K562 (cell line): ENCODE results near the gene RNF224. TPM values are rescaled to one million over a fixed set of nuclear protein-coding genes. Genes with fewer than 3 reads are reported as not detected.

Experiments
- BCOR ChIP-seq: fragments of 450-650 bp; IDR thresholded peaks from 2 replicates; pipeline ENCODE4 v1.6.1; 2016
- ELK1 ChIP-seq: sonication (generic); formaldehyde crosslinking; IDR thresholded peaks from 2 replicates; pipeline ENCODE4 v1.8.1; 2022; ENCODE audit warnings: missing genetic modification reagents
- FOXM1 ChIP-seq, 2 experiments: fragments of 450-650 bp in 1 of 2; sonication (generic) in 1 of 2; formaldehyde crosslinking in 1 of 2; IDR thresholded peaks; 2 replicates each; pipeline versions ENCODE4 v1.6.1 to v1.9.0; 2017 to 2022; ENCODE audit warnings: low read depth in 2 of 2, mild to moderate bottlenecking in 2 of 2, missing genetic modification reagents in 1 of 2, moderate library complexity in 1 of 2
- FOXO4 ChIP-seq: fragments of 450-650 bp; formaldehyde crosslinking; IDR thresholded peaks from 2 replicates; pipeline ENCODE4 v1.4.0; 2020; ENCODE audit warnings: mild to moderate bottlenecking, moderate library complexity
- MAFK ChIP-seq: IDR thresholded peaks from 2 replicates; pipeline ENCODE4 v1.6.1; 2011; ENCODE audit warnings: low read length, improper control_type of control experiment
- MCM2 ChIP-seq: fragments of 450-650 bp; IDR thresholded peaks from 2 replicates; pipeline ENCODE4 v1.6.1; 2017; ENCODE audit warnings: low read depth, mild to moderate bottlenecking
- NR2F6 ChIP-seq: fragments of 450-650 bp; formaldehyde crosslinking; IDR thresholded peaks from 2 replicates; pipeline ENCODE4 v1.4.0; 2020; ENCODE audit warnings: mild to moderate bottlenecking
- POLR3A ChIP-seq: IDR thresholded peaks from 2 replicates; pipeline ENCODE4 v1.6.1; 2011; ENCODE audit warnings: borderline replicate concordance, mild to moderate bottlenecking, moderate library complexity; ENCODE audit not compliant: insufficient read length, insufficient read depth; ENCODE audit errors: extremely low read depth
- RBM17 ChIP-seq: fragments of 200-400 bp; formaldehyde crosslinking; IDR thresholded peaks from 2 replicates; pipeline ENCODE4 v1.6.1; 2017; ENCODE audit warnings: low read depth, mild to moderate bottlenecking, low read length, borderline replicate concordance
- RFX1 ChIP-seq: fragments of 450-650 bp; IDR thresholded peaks from 2 replicates; pipeline ENCODE4 v1.6.1; 2016; ENCODE audit warnings: mild to moderate bottlenecking, moderate library complexity
- RUNX1 ChIP-seq: sonication (generic); IDR thresholded peaks from 2 replicates; pipeline ENCODE4 v1.6.1; 2016; ENCODE audit warnings: antibody characterized with exemption, low read depth
- SIX5 ChIP-seq, 2 experiments: IDR thresholded peaks; 2 replicates each; pipeline ENCODE4 v1.6.1; 2011; ENCODE audit warnings: low read length in 2 of 2, borderline replicate concordance in 1 of 2, low read depth in 1 of 2, mild to moderate bottlenecking in 1 of 2, moderate library complexity in 1 of 2; ENCODE audit not compliant: insufficient read depth in 1 of 2
- SRSF3 ChIP-seq: fragments of 200-400 bp; formaldehyde crosslinking; IDR thresholded peaks from 2 replicates; pipeline ENCODE4 v1.6.1; 2016; ENCODE audit warnings: mild to moderate bottlenecking, low read length, moderate library complexity; ENCODE audit not compliant: insufficient read depth
- TCFL5 ChIP-seq: fragments of 250-450 bp; sonication (Bioruptor Pico); conservative IDR thresholded peaks from 2 replicates; pipeline ENCODE4 v1.6.1; 2021; ENCODE audit warnings: mild to moderate bottlenecking, moderate library complexity, matching md5 sums
- TFAM ChIP-seq: fragments of 250-450 bp; sonication (Bioruptor Pico); conservative IDR thresholded peaks from 2 replicates; pipeline ENCODE4 v1.5.0; 2021; ENCODE audit warnings: mild to moderate bottlenecking, moderate library complexity
- TRIM24 ChIP-seq, 2 experiments: fragments of 450-650 bp; IDR thresholded peaks; 2 replicates each; pipeline ENCODE4 v1.6.1; 2016
- TSC22D4 ChIP-seq: fragments of 450-650 bp; IDR thresholded peaks from 2 replicates; pipeline ENCODE4 v1.6.1; 2016; ENCODE audit warnings: missing genetic modification characterization, missing biosample characterization, control low read depth
- USF1 ChIP-seq: sonication (generic); formaldehyde crosslinking; IDR thresholded peaks from 2 replicates; pipeline ENCODE4 v1.9.0; 2022; ENCODE audit warnings: mild to moderate bottlenecking, missing genetic modification reagents
- ZBTB8A ChIP-seq: fragments of 450-650 bp; IDR thresholded peaks from 2 replicates; pipeline ENCODE4 v1.6.1; 2018; ENCODE audit warnings: mild to moderate bottlenecking, moderate library complexity; ENCODE audit not compliant: partially characterized antibody
- ZFP30 ChIP-seq: fragments of 250-450 bp; sonication (Bioruptor Pico); IDR thresholded peaks from 2 replicates; pipeline ENCODE4 v1.8.0; 2022; ENCODE audit warnings: moderate library complexity, mild to moderate bottlenecking, inconsistent platforms, borderline replicate concordance
- ZNF124 ChIP-seq: sonication (generic); formaldehyde crosslinking; IDR thresholded peaks from 2 replicates; pipeline ENCODE4 v1.8.1; 2022; ENCODE audit warnings: missing genetic modification reagents
- ZNF134 ChIP-seq: fragments of 250-450 bp; sonication (Bioruptor Pico); conservative IDR thresholded peaks from 2 replicates; pipeline ENCODE4 v1.4.0; 2020
- ZNF347 ChIP-seq: fragments of 450-650 bp; formaldehyde crosslinking; IDR thresholded peaks from 2 replicates; pipeline ENCODE4 v1.4.0; 2020; ENCODE audit warnings: low read depth, mild to moderate bottlenecking, moderate library complexity
- ZNF41 ChIP-seq: fragments of 250-450 bp; sonication (Bioruptor Pico); conservative IDR thresholded peaks from 2 replicates; pipeline ENCODE4 v1.4.0; 2020; ENCODE audit warnings: mild to moderate bottlenecking
- ZNF785 ChIP-seq: fragments of 250-450 bp; sonication (Bioruptor Pico); IDR thresholded peaks from 2 replicates; pipeline ENCODE4 v1.4.0; 2020; ENCODE audit warnings: mild to moderate bottlenecking
- polyA plus RNA-seq, 8 experiments: library from polyadenylated mRNA; depleted of rRNA in 4 of 8; stranded (reverse) in 5 of 8; unstranded in 3 of 8; fragments of >200 nt; fragmentation: Nextera tagmentation in 2 of 8; fragmentation: Illumina TruSeq in 1 of 8; extraction: Ambion mirVana in 2 of 8; extraction: Trizol in 1 of 8; gene quantifications; 2 replicates each; pipeline versions ENCODE4 v1.2.1 to v1.2.3, GENCODE V29; 2011 to 2014; ENCODE audit warnings: inconsistent platforms in 1 of 8, missing spikeins in 1 of 8
- total RNA-seq, 7 experiments: library from RNA; depleted of rRNA in 6 of 7; stranded (reverse); fragments of >200 nt in 6 of 7; fragmentation: Illumina TruSeq in 2 of 7; extraction: Trizol in 2 of 7; gene quantifications; 2 replicates each; pipeline versions ENCODE4 v1.2.1 to v1.2.3, GENCODE V29; 2011 to 2021; ENCODE audit warnings: low replicate concordance in 1 of 7
- TF ChIP-seq, protein P1 (sequence below): fragments of 450-650 bp; conservative IDR thresholded peaks from 2 replicates; pipeline ENCODE4 v1.6.1; 2016; ENCODE audit warnings: missing genetic modification characterization, low read depth, mild to moderate bottlenecking, missing compliant biosample characterization, moderate library complexity

Gene RNF224
- total and polyA plus RNA-seq, 9 of the 15 experiments (the other 6 are each of a cell fraction or from before 2014, with no cell fraction given) = not detected

- TF ChIP-seq FOXM1 (IDR thresholded peaks at IDR 0.05; ENCODE audit: low read depth) (peak; percentile 100), FOXM1 (CRISPR knock-in tag; IDR thresholded peaks at IDR 0.05; ENCODE audit: low read depth) (peak; percentile 100), NR2F6 (CRISPR knock-in tag) (no peak), ELK1 (CRISPR knock-in tag) (no peak), MAFK (no peak), ZNF134 (no peak), ZBTB8A (no peak), TSC22D4 (tag) (no peak), RUNX1 (no peak), RFX1 (no peak), ZNF124 (CRISPR knock-in tag) (no peak), POLR3A (no peak), SRSF3 (peak; percentile 96; the same call in 1 of the 2 replicates), MCM2 (no peak), BCOR (0 out of 2 replicates have a peak, but pooled peaks have one; percentile 8), TRIM24 (IDR thresholded peaks at IDR 0.05) (no peak), ZNF785 (CRISPR knock-in tag) (no peak), SIX5 (IDR thresholded peaks at IDR 0.05; ENCODE audit: borderline replicate concordance in 1 of 2, insufficient read depth in 1 of 2, low read depth in 1 of 2, low read length in 2 of 2) (no peak), TFAM (no peak), ZFP30 (CRISPR knock-in tag) (no peak), RBM17 (no peak), TCFL5 (CRISPR knock-in tag) (no peak), FOXO4 (CRISPR knock-in tag) (peak; percentile 64; the same call in 1 of the 2 replicates), ZNF347 (CRISPR knock-in tag) (no peak), USF1 (peak; percentile 40; the same call in 1 of the 2 replicates), ZNF41 (no peak)
- TF ChIP-seq, protein P1, sequence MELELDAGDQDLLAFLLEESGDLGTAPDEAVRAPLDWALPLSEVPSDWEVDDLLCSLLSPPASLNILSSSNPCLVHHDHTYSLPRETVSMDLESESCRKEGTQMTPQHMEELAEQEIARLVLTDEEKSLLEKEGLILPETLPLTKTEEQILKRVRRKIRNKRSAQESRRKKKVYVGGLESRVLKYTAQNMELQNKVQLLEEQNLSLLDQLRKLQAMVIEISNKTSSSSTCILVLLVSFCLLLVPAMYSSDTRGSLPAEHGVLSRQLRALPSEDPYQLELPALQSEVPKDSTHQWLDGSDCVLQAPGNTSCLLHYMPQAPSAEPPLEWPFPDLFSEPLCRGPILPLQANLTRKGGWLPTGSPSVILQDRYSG (tag) = no peak
These were observed 13.7 kb downstream of the RNF224 start, which contains the start of gene TUBB4B (continued) for GRCh38 chr9:137240841-137241489.
